Measurements from ENCODE around the gene AFG3L2.
A peak's percentile ranks its signal among the peaks of the same experiment; 100 is the strongest.

AFG3L2 gene

GRCh38 chr18:12279781-12280531 lies 97.1 kb downstream of the AFG3L2 start:
- peak overlapping the region; percentile 63 for H3K27ac ChIP-seq
- no peak overlapping the region for H3K9ac ChIP-seq
- TF ChIP-seq, protein P1, sequence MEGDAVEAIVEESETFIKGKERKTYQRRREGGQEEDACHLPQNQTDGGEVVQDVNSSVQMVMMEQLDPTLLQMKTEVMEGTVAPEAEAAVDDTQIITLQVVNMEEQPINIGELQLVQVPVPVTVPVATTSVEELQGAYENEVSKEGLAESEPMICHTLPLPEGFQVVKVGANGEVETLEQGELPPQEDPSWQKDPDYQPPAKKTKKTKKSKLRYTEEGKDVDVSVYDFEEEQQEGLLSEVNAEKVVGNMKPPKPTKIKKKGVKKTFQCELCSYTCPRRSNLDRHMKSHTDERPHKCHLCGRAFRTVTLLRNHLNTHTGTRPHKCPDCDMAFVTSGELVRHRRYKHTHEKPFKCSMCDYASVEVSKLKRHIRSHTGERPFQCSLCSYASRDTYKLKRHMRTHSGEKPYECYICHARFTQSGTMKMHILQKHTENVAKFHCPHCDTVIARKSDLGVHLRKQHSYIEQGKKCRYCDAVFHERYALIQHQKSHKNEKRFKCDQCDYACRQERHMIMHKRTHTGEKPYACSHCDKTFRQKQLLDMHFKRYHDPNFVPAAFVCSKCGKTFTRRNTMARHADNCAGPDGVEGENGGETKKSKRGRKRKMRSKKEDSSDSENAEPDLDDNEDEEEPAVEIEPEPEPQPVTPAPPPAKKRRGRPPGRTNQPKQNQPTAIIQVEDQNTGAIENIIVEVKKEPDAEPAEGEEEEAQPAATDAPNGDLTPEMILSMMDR (IDR thresholded peaks at IDR 0.05), result no peak
- H3K27me3 ChIP-seq (ENCODE audit: control insufficient read depth, insufficient read depth, low read length), result no peaks in the 10 kb centered on the region
- peak overlapping the region; percentile 81 for H2AFZ ChIP-seq
- H3K4me1 ChIP-seq, result no peaks in the 10 kb centered on the region
- H3K79me2 ChIP-seq, result no peaks in the 10 kb centered on the region
- H3K4me3 ChIP-seq (ENCODE audit: low read depth, low read length), result no peak overlapping the region
- no peaks in the 10 kb centered on the region for H3K36me3 ChIP-seq (ENCODE audit: control insufficient read depth, insufficient read depth, low read length)
- no peaks in the 10 kb centered on the region for H3K9me3 ChIP-seq (ENCODE audit: control insufficient read depth, low read length)
- H3K4me2 ChIP-seq (ENCODE audit: low read length), result no peak overlapping the region

All from parathyroid adenoma (tissue), 2 donors.